Erythroblast (primary cell): ENCODE data around the gene FCHSD1.

Source experiments
- DNase-seq, 2 experiments: peaks; one replicate each; lab custom pipeline; 2025; lab: John Stamatoyannopoulos, UW
- GATA1 ChIP-seq: IDR thresholded peaks from 2 replicates; pipeline ENCODE4 v1.6.1; 2011; ENCODE audit warnings: low read depth, mild to moderate bottlenecking, control low read depth, low read length, moderate library complexity
- POLR2A ChIP-seq: IDR thresholded peaks from 2 replicates; pipeline ENCODE4 v1.6.1; 2011; ENCODE audit warnings: mild to moderate bottlenecking, low read length

The FCHSD1 gene

GRCh38 chr5:141641634-141642267, 9.5 kb downstream of the FCHSD1 start:
- peak; percentile 48 to 60 for DNase-seq
- TF ChIP-seq POLR2A: no peak
- no peak for TF ChIP-seq GATA1

GRCh38 chr5:141640698-141641097, 10.5 kb downstream of the FCHSD1 start:
- DNase-seq: no peak
- TF ChIP-seq POLR2A: no peak
- TF ChIP-seq GATA1: no peak

GRCh38 chr5:141640051-141640415, 11.2 kb downstream of the FCHSD1 start:
- TF ChIP-seq POLR2A (no peak), GATA1 (no peak)
- no peak for DNase-seq

GRCh38 chr5:141639357-141640050, 11.7 kb downstream of the FCHSD1 start:
- TF ChIP-seq POLR2A (no peak), GATA1 (no peak)
- no peak for DNase-seq

GRCh38 chr5:141638771-141639170, 12.4 kb downstream of the FCHSD1 start:
- DNase-seq: no peak
- TF ChIP-seq POLR2A: no peak

- DNase-seq: peak; percentile 70 to 73
Measured at GRCh38 chr5:141637767-141638419, 13.3 kb downstream of the FCHSD1 start.

GRCh38 chr5:141637123-141637766, 14.0 kb downstream of the FCHSD1 start:
- peak; percentile 55 to 69 for DNase-seq
- no peak for TF ChIP-seq GATA1
- no peak for TF ChIP-seq POLR2A

More at GRCh38 chr5:141637767-141638419, 13.3 kb downstream of the FCHSD1 start:
- no peak for TF ChIP-seq POLR2A
- no peak for TF ChIP-seq GATA1

GRCh38 chr5:141636413-141637122, 14.7 kb downstream of the FCHSD1 start, which contains the start of the genes HDAC3 and RELL2:
TSS of gene HDAC3 (minus strand) at chr5:141636849. CDS start at chr5:141636790, 59 bp downstream.
TSS of gene RELL2 (plus strand) at chr5:141636997. CDS start at chr5:141638226, 1,229 bp downstream.
- DNase-seq: peak; percentile 91 to 96
- TF ChIP-seq POLR2A: peak; percentile 90
- no peak for TF ChIP-seq GATA1

- TF ChIP-seq POLR2A (no peak), GATA1 (no peak)
- DNase-seq: no peak
Measured at GRCh38 chr5:141636106-141636412, 15.2 kb downstream of the FCHSD1 start.

GRCh38 chr5:141635646-141636045, 15.6 kb downstream of the FCHSD1 start:
- no peak for DNase-seq
- TF ChIP-seq GATA1: no peak
- TF ChIP-seq POLR2A: no peak

- TF ChIP-seq POLR2A (no peak), GATA1 (no peak)
- no peak for DNase-seq
Measured at GRCh38 chr5:141634720-141635119, 16.5 kb downstream of the FCHSD1 start.

GRCh38 chr5:141633871-141634561, 17.2 kb downstream of the FCHSD1 start:
- DNase-seq: peak; percentile 60 to 66
- TF ChIP-seq POLR2A (no peak), GATA1 (no peak)
